GM19455 (cell line): ENCODE results near the gene TNFRSF14.

Source experiments
- ATAC-seq: cut with Tn5 transposase; IDR thresholded peaks from one replicate; pipeline ENCODE4 v1.9.1; 2021; ENCODE audit not compliant: unreplicated experiment

Gene TNFRSF14

GRCh38 chr1:2556277-2556677, at the start of gene TNFRSF14:
TSS of gene TNFRSF14 (plus strand) at chr1:2556371. CDS start at chr1:2556665, 294 bp downstream.
- peak; percentile 48 for ATAC-seq

GRCh38 chr1:2506901-2507565, 49.1 kb upstream of the TNFRSF14 start:
- no peak for ATAC-seq

- ATAC-seq: no peak
Observed at GRCh38 chr1:2507744-2508155, 48.4 kb upstream of the TNFRSF14 start.

GRCh38 chr1:2508180-2508579, 48.0 kb upstream of the TNFRSF14 start:
- no peak for ATAC-seq

GRCh38 chr1:2508751-2509150, 47.4 kb upstream of the TNFRSF14 start:
- no peak for ATAC-seq

- ATAC-seq: no peak
Observed at GRCh38 chr1:2509589-2509988, 46.6 kb upstream of the TNFRSF14 start.

- no peak for ATAC-seq
Observed at GRCh38 chr1:2510366-2511155, 45.6 kb upstream of the TNFRSF14 start.

- ATAC-seq: no peak
Observed at GRCh38 chr1:2512862-2513421, 43.2 kb upstream of the TNFRSF14 start.

GRCh38 chr1:2513939-2514652, 42.1 kb upstream of the TNFRSF14 start:
- no peak for ATAC-seq

- ATAC-seq: no peak
Observed at GRCh38 chr1:2514863-2515762, 41.1 kb upstream of the TNFRSF14 start.

- no peak for ATAC-seq
Observed at GRCh38 chr1:2515763-2516080, 40.4 kb upstream of the TNFRSF14 start.

- no peak for ATAC-seq
Observed at GRCh38 chr1:2516124-2516523, 40.0 kb upstream of the TNFRSF14 start.

GRCh38 chr1:2516946-2517345, 39.2 kb upstream of the TNFRSF14 start:
- no peak for ATAC-seq

GRCh38 chr1:2517966-2518365, 38.2 kb upstream of the TNFRSF14 start:
- no peak for ATAC-seq

GRCh38 chr1:2518528-2518927, 37.6 kb upstream of the TNFRSF14 start:
- no peak for ATAC-seq

- ATAC-seq: no peak
Observed at GRCh38 chr1:2519029-2519685, 37.0 kb upstream of the TNFRSF14 start.

- no peak for ATAC-seq
Observed at GRCh38 chr1:2519729-2520128, 36.4 kb upstream of the TNFRSF14 start.

GRCh38 chr1:2520206-2520605, 36.0 kb upstream of the TNFRSF14 start:
- ATAC-seq: no peak

- no peak for ATAC-seq
Observed at GRCh38 chr1:2520806-2521205, 35.4 kb upstream of the TNFRSF14 start.

GRCh38 chr1:2522230-2522629, 33.9 kb upstream of the TNFRSF14 start:
- ATAC-seq: no peak
